Left kidney (tissue), 2 donors: ENCODE data around the gene KCTD1. TPM values are rescaled to one million over a fixed set of nuclear protein-coding genes. Genes with fewer than 3 reads are reported as not detected.

ENCODE experiments used
- DNase-seq: peaks from one replicate; pipeline ENCODE4 v3.0.0-alpha.2; 2013
- polyA plus RNA-seq: library from polyadenylated mRNA; unstranded; fragments of 120-200 nt; gene quantifications from one replicate; pipeline ENCODE4 v1.2.1, GENCODE V29; 2013; ENCODE audit not compliant: insufficient read length

KCTD1 gene
- polyA plus RNA-seq, 1 donor = 68.9 TPM

GRCh38 chr18:26488417-26489009 lies 59.8 kb downstream of the KCTD1 start:
- no peak for DNase-seq

GRCh38 chr18:26487437-26487836 lies 60.9 kb downstream of the KCTD1 start:
- no peak for DNase-seq

- DNase-seq = no peak
Measured at GRCh38 chr18:26483633-26484032, 64.7 kb downstream of the KCTD1 start.

- DNase-seq = no peak
Measured at GRCh38 chr18:26482569-26482968, 65.8 kb downstream of the KCTD1 start.

DNA sequence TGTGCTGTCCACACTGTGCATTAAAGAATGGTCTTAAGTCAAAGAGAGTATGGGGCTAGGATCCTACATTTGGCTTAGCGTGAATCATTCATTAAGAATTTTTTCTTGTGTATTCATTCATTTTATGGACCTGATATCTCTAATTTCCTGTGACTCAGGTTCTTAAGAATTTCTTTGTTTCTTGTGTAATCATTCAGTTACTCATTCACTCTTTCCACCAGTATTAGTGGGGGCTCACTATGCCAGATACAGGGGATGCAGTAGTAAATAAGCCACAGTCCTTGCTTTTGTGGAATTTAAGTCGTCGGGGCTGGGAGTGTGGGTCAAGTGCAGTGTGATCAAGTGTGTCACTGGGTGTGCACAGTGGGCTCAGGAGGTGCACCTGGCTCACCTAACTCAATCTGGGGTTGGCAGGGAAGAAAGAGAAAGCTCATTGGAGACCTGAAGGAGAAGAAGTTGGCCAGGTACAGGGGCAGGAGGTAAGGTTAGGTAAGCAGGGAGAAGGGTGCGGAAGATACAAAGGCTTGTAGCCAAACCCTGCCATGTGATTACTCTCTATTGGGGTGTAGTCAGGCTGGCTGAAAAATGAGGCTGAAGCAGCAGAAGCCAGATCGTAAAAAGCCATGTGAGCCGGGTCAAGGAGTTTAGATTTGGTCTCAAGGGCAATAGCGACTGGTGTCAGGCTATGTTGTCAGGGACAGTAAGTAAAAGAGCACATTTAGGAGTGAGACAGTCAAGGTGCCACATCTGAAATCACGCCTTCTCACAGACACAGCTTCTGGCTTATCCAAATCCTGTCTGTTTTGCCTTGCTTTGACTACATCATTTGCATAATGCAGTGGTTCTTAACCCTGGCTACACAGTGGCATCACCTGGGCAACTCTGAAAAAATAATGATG lies 67.2 kb downstream of the KCTD1 start:
- no peak for DNase-seq

GRCh38 chr18:26479681-26480079 lies 68.7 kb downstream of the KCTD1 start:
- no peak for DNase-seq

DNA sequence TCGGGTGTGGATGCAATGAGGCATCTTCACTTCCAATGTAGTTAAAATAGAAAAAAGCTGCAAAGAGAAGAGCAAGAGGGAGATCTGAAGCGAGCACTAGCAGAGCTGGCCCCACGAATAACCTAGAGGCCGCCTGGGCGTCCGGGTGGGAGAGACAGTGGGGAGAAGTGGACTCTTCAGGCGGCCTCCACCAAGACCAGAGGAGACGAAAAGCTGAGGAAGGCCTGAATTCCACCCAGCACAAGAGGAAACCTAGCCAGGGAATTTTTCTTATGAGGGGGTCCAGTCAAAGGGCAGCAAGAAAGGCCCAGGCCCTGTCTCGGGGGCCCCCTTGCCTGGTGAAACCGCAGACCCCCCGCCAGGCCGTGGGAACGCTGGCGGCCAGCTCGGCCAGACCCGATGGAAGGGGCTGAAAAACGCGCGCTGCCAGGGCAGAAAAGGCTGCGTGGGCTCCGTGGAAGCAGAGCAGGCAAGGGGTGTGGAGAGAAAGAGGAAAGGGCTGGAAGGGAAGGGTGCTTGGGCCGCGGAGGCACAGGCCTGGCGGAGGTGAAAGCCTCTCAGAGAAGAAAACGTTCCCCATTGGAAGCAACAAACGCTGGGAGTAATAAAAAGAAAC lies 69.2 kb downstream of the KCTD1 start:
- DNase-seq = no peak

- no peak for DNase-seq
Measured at GRCh38 chr18:26477828-26478466, 70.4 kb downstream of the KCTD1 start.

DNA sequence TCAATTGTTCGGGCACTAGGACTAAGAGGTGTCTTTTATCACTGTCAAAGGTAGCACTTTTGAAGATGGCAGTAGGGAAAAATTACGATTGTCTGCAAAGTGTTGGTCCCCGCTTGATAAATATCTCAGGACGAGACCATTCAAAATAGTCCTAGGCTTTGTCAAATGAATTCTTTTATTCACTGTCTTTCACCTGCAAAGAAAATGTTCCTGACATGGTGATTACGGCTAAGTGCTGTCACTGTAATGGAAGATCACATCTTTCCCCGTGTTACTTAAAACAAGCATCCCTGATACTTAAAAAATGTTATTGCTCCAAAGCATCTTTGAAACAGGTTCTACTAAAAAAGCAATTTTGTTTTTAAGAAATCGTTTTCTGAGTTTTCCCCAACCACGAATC lies 71.7 kb downstream of the KCTD1 start:
- no peak for DNase-seq

- DNase-seq = no peak
Measured at GRCh38 chr18:26474542-26474941, 73.8 kb downstream of the KCTD1 start.

DNA sequence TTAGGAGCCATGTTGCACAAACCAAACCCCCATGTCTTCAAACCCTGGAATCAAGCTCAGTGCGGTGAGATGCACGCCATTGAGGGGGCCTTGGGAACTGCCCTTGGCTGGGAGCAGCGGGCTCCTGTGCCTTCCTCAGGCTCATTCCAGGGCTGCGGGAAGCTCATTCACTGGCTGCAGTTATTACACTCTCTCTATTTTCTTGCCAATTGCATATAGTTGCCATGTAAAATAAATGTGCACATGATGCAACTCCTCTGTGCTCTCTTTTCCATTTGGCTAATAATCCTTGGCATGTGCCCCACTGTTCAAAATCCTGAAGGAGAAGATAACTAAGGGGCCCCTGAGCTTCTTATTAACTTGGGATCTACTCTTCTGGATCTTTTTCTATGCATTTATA lies 74.7 kb downstream of the KCTD1 start:
- no peak for DNase-seq

DNA sequence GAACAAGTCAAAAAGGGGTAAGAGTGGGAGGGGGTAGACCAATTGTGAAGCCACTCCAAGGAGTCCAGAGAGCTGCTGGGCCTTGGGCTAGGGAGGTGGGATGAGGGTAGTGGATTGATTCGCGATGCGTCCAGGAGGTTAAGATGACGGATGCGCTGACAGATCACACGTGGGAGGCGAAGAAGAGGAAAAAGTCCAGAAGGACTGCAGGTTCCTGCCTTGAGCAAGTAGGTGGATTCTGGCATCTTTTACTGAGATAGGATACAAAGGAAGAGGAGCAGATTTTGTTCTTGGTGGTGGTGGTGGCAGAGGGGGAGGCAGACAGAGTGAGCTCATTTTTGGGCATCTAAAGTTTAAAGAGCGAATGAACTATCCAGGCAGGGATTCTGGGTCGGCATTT lies 76.5 kb downstream of the KCTD1 start:
- DNase-seq = no peak

DNA sequence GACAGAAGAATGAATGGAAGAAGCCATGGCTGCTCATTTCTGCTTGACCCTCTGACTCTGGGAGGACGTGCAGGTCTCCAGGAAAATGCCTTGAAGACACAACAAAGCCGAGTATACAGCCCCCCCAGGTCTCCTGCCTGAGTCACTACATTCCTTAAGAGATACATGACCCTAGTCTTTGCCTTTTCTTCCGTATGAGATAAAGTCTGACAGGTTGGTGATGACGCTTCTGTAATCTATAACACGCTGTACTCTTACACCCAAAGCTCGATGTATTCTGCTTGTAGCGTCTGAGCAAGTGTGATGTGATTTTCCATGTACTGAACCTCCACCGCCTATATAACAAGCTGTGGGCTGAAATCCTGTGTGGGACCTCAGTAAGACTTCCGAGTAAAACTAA lies 77.3 kb downstream of the KCTD1 start:
- no peak for DNase-seq

- no peak for DNase-seq
Measured at GRCh38 chr18:26470011-26470637, 78.2 kb downstream of the KCTD1 start.

DNA sequence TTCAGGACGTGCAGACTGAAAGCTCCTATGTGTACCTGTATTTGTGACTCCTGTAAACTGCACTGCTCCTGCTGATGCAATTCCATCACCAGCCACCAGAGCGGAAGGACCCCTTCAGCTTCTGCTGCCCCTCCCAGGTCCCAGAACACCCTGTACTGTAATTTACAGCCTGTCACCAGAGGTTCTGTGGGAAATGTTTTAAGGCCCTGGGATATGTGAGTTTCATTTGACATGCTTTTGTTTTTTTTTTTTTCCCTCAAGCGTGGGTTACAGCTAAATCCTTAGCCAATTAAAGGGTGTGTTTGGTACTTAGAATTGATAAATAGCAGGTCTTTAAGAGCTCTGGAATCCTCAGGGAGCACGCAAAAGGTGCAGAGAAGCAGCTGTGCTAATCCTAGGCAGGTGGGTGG lies 79.4 kb downstream of the KCTD1 start:
- DNase-seq = peak; percentile 76

GRCh38 chr18:26466026-26466425 lies 82.3 kb downstream of the KCTD1 start:
- DNase-seq = no peak

- no peak for DNase-seq
Measured at GRCh38 chr18:26465431-26465830, 82.9 kb downstream of the KCTD1 start.

DNA sequence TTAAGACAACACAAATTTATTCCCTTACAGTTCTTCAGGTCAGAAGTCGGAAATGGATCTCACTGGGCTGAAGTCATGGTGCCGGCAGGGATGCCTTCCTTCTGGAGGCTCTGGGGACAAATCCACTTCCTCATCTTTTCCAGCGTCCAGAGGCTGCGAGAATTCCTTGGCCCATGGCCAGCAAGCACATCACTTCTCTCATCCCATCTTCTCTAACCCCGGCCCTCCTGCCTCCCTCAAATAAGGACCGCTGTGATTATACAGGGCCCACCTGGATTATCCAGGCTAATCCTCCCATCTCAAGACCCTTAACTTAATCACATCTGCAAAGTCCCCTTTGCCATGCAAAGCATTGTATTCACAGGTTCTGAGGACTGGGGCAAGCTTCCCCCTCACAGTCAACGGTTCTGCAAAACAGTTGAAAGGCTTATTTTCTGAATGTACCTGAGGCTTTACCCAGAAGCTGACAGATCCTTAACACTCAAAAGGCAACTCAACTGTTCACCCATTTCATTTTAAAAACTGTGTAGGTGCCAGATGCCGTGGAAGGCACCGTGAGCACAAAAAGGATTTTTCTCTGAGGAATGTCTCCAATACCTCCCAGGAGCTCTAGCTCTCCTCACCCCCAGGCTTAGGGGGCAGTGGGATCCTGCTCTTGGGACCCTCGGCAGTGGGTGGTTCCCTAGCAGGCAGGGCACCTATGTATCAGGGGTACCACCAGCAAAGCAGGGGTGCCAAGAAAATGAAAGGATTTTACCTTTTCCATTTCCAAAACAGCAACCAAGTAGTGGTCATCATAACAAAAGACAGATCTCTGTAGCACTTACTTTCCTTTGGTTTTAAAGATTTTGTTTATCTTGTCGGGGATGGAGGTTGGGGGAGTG lies 84.0 kb downstream of the KCTD1 start:
- no peak for DNase-seq

DNA sequence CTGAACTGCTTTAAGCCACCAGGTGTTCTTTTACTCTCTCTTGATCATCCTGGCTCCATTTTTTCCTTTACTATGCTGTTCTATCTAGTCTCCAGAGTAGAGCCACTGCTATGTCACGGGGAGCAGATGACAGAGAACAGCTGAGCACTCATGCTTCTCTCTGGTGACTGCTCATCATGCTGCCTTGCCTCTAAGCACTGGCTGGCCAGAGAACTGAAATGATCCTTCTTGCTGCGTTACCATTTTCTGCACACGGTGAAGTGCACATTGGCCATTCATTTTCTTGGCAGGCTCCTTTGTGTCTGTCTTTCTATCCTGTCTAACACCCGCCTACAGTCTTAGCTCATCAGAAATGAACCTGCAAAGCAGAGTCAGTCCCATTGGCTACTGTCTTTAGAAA lies 86.0 kb downstream of the KCTD1 start:
- no peak for DNase-seq

DNA sequence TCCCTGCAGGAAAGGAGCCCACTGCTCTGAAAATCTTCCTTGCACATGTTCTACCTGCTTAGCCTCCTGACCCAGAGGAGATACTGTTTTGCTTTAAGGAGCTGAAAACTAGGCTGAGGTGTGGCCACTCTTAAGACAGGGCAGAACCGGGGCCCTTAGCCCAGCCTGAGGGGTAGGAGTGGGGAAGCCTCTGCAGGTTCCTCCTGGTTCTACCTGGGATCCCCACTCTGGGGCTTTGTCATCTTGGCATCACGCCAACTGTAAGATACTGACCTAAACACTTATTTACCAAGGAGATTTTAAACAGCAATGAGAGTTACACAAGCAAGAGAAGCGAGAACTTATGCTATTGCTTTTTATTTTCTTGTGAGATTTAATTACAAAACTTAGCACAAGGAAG lies 86.9 kb downstream of the KCTD1 start:
- DNase-seq = no peak

- no peak for DNase-seq
Measured at GRCh38 chr18:26460449-26461091, 87.8 kb downstream of the KCTD1 start.
